NT2/D1 (cell line): ENCODE data around the gene LYRM4.

Source experiments
- SUZ12 ChIP-seq: IDR thresholded peaks from 2 replicates; pipeline ENCODE4 v1.6.1; 2011; ENCODE audit not compliant: insufficient read length, insufficient read depth; ENCODE audit errors: extremely low read depth
- ZNF274 ChIP-seq: IDR thresholded peaks from 2 replicates; pipeline ENCODE4 v1.6.1; 2011; ENCODE audit warnings: mild to moderate bottlenecking, low read depth, low read length

DNA sequence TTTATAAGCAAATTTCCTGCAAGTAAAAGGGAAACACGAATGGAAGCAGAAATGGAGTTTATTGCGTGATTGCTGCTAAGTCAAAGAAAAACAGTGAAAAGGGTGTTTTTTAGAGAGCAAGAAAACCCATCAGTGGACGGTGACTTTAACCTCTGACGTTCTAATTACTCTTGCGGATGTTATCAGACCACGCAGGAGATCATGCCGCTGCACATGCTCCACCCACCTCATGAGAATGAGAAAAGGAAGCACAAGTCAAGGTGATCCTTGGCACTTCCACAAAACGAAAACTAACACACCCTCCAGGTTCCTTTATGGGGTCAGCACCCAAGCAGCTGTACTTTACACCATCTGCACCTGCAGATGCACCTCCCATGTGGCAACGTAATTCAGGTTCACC lies 45.0 kb downstream of the LYRM4 start:
- TF ChIP-seq ZNF274 (no peak), SUZ12 (no peak)
